HT-29 (cell line): ENCODE data around the gene HSPA12B. TPM values are rescaled to one million over a fixed set of nuclear protein-coding genes. Genes with fewer than 3 reads are reported as not detected.

Source experiments
- DNase-seq: peaks from one replicate; pipeline ENCODE4 v3.0.0-alpha.2; 2015; ENCODE audit warnings: low spot score
- total RNA-seq: library from RNA; depleted of rRNA; stranded (reverse); fragments of >200 nt; shearing (Covaris generic); gene quantifications from 2 replicates; pipeline ENCODE4 v1.2.3, GENCODE V29; 2014

The HSPA12B gene
- total RNA-seq, 1 experiment from 2014 or later = not detected

GRCh38 chr20:3729811-3730540, 2.5 kb upstream of the HSPA12B start:
- DNase-seq = no peak

GRCh38 chr20:3730803-3731672, 1.4 kb upstream of the HSPA12B start:
- no peak for DNase-seq

GRCh38 chr20:3731944-3732326, 550 bp upstream of the HSPA12B start:
- no peak for DNase-seq

DNA sequence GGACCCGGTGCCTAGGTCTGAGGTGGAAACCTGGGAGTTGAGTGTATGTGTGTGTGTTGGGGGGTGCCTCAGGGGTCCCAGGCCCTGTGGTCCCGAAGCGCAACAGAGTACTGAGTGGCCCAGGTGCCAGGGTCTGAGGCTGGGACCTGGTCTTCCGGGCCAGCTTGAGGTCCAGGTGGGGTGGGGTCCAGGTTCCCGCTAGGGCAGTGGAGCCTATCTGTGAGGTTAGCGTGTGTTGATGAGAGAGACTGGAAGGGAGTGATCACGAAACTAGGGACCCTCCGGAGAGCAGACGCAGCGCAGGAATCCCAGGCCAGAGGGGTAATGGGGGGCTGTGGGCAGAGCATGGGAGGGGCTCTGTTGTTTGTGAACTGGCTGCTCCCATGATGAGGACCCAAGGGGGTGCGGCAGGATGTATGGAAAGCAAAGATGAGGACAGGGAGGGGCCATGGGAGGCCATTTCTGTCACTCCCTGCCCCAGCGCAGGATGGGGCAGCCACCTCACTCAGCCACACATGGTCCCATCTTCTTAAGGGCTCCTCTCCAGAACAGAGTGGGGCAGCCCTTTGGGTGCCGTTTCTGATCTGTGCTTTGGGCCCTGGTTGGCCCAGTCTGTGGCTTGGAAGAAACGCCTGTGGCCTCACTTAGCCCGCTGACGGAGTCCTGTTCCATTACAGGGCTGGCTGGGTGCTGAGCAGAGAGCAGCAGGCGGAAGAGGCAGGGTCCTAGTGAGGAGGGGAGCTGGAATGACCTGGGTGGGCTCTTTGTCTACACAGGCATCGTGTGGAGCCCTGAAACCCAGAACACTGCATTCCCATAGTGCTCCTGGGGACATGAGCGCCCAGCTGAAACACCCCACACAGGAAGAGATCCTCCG, 872 bp downstream of the HSPA12B start:
- no peak for DNase-seq

DNA sequence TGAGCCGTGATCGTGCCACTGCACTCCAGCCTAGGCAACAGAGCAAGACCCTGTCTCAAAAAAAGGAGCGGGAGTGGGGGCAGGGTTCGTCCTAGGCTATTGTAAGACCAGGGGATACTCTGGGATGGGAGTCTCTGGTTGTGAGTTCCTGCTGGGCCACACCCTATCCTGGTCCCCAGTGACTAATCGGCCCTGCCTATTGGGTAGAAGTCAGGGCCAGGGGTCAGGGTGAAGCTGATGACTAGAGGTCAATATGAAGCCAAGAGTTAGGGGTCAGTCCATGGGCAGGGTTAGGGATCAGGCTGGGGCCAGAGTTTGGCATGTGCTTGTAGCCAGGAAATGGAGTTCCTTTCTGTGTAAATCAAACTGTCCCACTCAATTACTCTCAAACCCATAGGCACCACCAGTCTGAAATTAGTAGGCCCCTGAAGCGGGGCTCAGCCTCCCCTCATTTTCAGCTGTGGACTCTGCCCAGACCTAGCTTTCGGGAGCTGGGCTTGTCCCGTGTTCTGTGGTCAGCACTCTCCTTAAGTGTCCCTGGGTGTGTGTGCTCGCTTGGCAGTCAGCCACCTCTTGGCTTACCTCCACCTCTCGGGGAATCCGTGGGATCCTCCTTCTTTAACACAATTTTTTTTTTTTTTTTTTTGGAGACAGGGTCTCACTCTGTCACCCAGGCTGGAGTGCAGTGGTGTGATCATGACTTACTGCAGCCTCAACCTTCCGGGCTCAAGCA, 1.8 kb downstream of the HSPA12B start:
- no peak for DNase-seq

- no peak for DNase-seq
These were observed 3.3 kb downstream of the HSPA12B start for GRCh38 chr20:3735768-3736167.

- no peak for DNase-seq
These were observed 5.9 kb downstream of the HSPA12B start for GRCh38 chr20:3738111-3739053.

DNA sequence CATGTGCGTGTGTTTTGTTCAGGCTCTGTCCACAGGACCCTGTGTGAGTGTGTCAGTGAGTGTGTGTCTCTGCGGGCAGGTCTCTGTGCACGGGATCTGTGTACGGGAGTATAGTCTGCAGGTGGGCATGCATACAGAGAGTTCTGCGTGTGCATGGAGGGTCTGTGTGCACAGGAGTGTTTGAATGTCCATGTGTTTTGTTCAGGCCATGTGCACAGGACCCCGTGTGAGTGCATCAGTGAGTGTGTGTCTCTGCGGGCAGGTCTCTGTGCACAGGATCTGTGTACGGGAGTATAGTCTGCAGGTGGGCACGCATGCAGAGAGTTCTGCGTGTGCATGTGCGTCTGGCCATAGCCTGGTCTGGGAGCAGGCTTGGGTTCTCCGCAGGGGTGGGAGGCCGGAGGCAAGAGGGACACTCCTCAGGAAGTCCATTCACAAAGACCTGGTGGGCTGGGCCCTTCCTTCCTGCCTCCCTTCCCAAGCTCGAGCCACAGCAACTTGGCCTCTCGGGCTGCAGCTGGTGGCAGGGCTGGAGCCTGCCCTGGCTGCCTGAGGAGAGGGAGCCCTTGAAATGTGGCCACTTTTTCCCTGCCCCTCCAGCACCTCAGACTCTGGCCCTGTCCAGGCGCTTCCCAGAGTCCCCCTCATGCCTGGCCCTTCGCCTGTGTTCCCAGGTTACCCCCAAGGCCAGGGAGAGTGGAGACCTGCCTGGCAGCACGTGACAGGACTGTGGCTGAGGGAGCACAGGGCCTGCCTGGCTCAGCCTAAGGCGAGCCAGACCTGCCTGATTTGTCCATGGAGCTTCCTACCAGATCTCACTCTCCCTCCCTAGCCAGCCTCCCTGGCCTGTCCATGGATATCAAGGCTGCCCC, 6.8 kb downstream of the HSPA12B start:
- no peak for DNase-seq

GRCh38 chr20:3739926-3740451, 7.5 kb downstream of the HSPA12B start:
- no peak for DNase-seq

- no peak for DNase-seq
These were observed 8.3 kb downstream of the HSPA12B start for GRCh38 chr20:3740615-3741301.

- DNase-seq = no peak
These were observed 9.5 kb downstream of the HSPA12B start for GRCh38 chr20:3741836-3742458.

GRCh38 chr20:3743251-3743650, 10.8 kb downstream of the HSPA12B start:
- no peak for DNase-seq

GRCh38 chr20:3744037-3744436, 11.6 kb downstream of the HSPA12B start:
- no peak for DNase-seq

GRCh38 chr20:3744806-3745685, 12.6 kb downstream of the HSPA12B start:
- DNase-seq = peak; percentile 76

- no peak for DNase-seq
These were observed 13.2 kb downstream of the HSPA12B start for GRCh38 chr20:3745686-3746173.

DNA sequence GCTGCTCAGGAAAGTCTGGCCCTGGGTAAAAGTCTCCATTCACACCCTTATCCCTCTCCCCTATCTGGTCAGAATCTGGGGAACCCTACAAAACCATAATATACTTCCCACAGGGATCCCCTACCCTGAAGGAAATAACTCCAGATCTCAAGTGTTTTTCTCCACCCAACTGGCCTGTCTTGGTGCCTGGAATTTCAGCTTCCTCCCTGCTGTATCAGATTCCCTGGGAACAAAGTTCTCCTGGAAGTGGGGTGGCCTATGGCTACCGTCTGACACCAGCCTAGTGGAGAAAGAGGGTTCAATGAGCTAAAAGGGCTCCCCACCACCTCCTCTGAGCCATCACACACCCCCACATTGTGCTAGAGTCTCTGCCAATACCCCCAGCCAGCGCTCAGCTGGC, 15.0 kb downstream of the HSPA12B start:
- no peak for DNase-seq

GRCh38 chr20:3748073-3748472, 15.6 kb downstream of the HSPA12B start:
- DNase-seq = no peak
